DOHH2 (cell line): ENCODE measurements around the gene PPP1R13B.

ENCODE experiments used
- H3F3A ChIP-seq: fragments of 200-600 bp; sonication (generic), shearing (Covaris generic); 2 replicates; pipeline ENCODE4 v1.6.0; 2016; ENCODE audit warnings: antibody characterized with exemption, mild to moderate bottlenecking; ENCODE audit not compliant: control insufficient read depth, insufficient read depth
- H3K27ac ChIP-seq: fragments of 200-600 bp; sonication (generic); 2 replicates; pipeline ENCODE4 v1.5.1; 2014; ENCODE audit warnings: low read depth, mild to moderate bottlenecking, low read length, moderate library complexity
- H3K27me3 ChIP-seq: fragments of 200-600 bp; sonication (generic); 2 replicates; pipeline ENCODE4 v1.6.1; 2014; ENCODE audit warnings: mild to moderate bottlenecking, low read length, mixed read lengths; ENCODE audit not compliant: control insufficient read depth
- H3K36me3 ChIP-seq: fragments of 200-600 bp; sonication (generic); 2 replicates; pipeline ENCODE4 v1.6.1; 2014; ENCODE audit warnings: mild to moderate bottlenecking, low read length, moderate library complexity, mixed read lengths; ENCODE audit not compliant: control insufficient read depth
- H3K4me1 ChIP-seq: fragments of 200-600 bp; sonication (generic); 2 replicates; pipeline ENCODE4 v1.6.1; 2014; ENCODE audit warnings: mild to moderate bottlenecking, low read length, mixed read lengths; ENCODE audit not compliant: control insufficient read depth
- H3K4me2 ChIP-seq: fragments of 200-600 bp; sonication (generic); 2 replicates; pipeline ENCODE4 v1.6.0; 2014; ENCODE audit warnings: mild to moderate bottlenecking, low read length, moderate library complexity
- H3K4me3 ChIP-seq: fragments of 200-600 bp; sonication (generic); 2 replicates; pipeline ENCODE4 v1.5.1; 2014; ENCODE audit warnings: mild to moderate bottlenecking, low read length, mixed read lengths
- H3K79me2 ChIP-seq: fragments of 200-600 bp; sonication (generic); 2 replicates; pipeline ENCODE4 v1.6.1; 2014; ENCODE audit warnings: mild to moderate bottlenecking, low read length, mixed read lengths; ENCODE audit not compliant: control insufficient read depth
- H3K9me2 ChIP-seq: fragments of 200-600 bp; sonication (generic); replicated peaks from 2 replicates; pipeline ENCODE4 v1.6.1; 2014; ENCODE audit warnings: mild to moderate bottlenecking, low read length, mixed read lengths; ENCODE audit not compliant: control insufficient read depth
- H3K9me3 ChIP-seq: fragments of 200-600 bp; sonication (generic); 2 replicates; pipeline ENCODE4 v1.6.1; 2014; ENCODE audit warnings: antibody characterized with exemption, low read length, mixed read lengths; ENCODE audit not compliant: control insufficient read depth, insufficient read depth
- H4K20me1 ChIP-seq: fragments of 200-600 bp; sonication (generic); 2 replicates; pipeline ENCODE4 v1.6.0; 2014; ENCODE audit warnings: low read depth, mild to moderate bottlenecking, antibody characterized with exemption, low read length, moderate library complexity; ENCODE audit not compliant: control insufficient read depth, insufficient read depth
- CTCF ChIP-seq: fragments of 200-600 bp; sonication (generic); IDR thresholded peaks from one replicate; pipeline ENCODE4 v1.5.1; 2014; ENCODE audit warnings: antibody characterized with exemption, mild to moderate bottlenecking, low read depth, low read length; ENCODE audit not compliant: poor library complexity, severe bottlenecking
- EZH2phosphoT487 ChIP-seq: fragments of 200-600 bp; sonication (generic); IDR thresholded peaks from 2 replicates; pipeline ENCODE4 v1.6.1; 2017; ENCODE audit warnings: borderline replicate concordance, mild to moderate bottlenecking, antibody characterized with exemption, low read length, moderate library complexity, mixed read lengths

PPP1R13B gene

GRCh38 chr14:103854017-103854808, 6.8 kb upstream of the PPP1R13B start:
- TF ChIP-seq EZH2phosphoT487 (no peak), CTCF (no peak)
- no peaks in the 10 kb centered on the region for H3K27me3 ChIP-seq
- H3K9me2 ChIP-seq, result no peaks in the 10 kb centered on the region
- no peaks in the 10 kb centered on the region for H3K79me2 ChIP-seq
- H3K9me3 ChIP-seq, result no peaks in the 10 kb centered on the region
- no peak overlapping the region for H3K4me3 ChIP-seq
- no peaks in the 10 kb centered on the region for H3F3A ChIP-seq
- no peaks in the 10 kb centered on the region for H3K36me3 ChIP-seq
- H4K20me1 ChIP-seq, result no peaks in the 10 kb centered on the region
- H3K4me1 ChIP-seq, result peaks cover 5% of the 10 kb centered on the region; the same call in 1 of the 2 replicates
- H3K4me2 ChIP-seq, result no peak overlapping the region
- no peak overlapping the region for H3K27ac ChIP-seq

- no peaks in the 10 kb centered on the region for H3K36me3 ChIP-seq
- no peak overlapping the region for H3K4me3 ChIP-seq
- H4K20me1 ChIP-seq, result no peaks in the 10 kb centered on the region
- peaks cover 13% of the 10 kb centered on the region for H3K4me1 ChIP-seq
- peaks cover 18% of the 10 kb centered on the region for H3K27me3 ChIP-seq
- no peak overlapping the region for H3K27ac ChIP-seq
- H3K9me2 ChIP-seq, result no peaks in the 10 kb centered on the region
- H3F3A ChIP-seq, result no peaks in the 10 kb centered on the region; the same call in 1 of the 2 replicates
- H3K4me2 ChIP-seq, result no peak overlapping the region
- peaks cover 10% of the 10 kb centered on the region for H3K79me2 ChIP-seq
- TF ChIP-seq EZH2phosphoT487 (no peak), CTCF (no peak)
- no peaks in the 10 kb centered on the region for H3K9me3 ChIP-seq
These were observed 1.9 kb upstream of the PPP1R13B start for GRCh38 chr14:103849151-103849886.

DNA sequence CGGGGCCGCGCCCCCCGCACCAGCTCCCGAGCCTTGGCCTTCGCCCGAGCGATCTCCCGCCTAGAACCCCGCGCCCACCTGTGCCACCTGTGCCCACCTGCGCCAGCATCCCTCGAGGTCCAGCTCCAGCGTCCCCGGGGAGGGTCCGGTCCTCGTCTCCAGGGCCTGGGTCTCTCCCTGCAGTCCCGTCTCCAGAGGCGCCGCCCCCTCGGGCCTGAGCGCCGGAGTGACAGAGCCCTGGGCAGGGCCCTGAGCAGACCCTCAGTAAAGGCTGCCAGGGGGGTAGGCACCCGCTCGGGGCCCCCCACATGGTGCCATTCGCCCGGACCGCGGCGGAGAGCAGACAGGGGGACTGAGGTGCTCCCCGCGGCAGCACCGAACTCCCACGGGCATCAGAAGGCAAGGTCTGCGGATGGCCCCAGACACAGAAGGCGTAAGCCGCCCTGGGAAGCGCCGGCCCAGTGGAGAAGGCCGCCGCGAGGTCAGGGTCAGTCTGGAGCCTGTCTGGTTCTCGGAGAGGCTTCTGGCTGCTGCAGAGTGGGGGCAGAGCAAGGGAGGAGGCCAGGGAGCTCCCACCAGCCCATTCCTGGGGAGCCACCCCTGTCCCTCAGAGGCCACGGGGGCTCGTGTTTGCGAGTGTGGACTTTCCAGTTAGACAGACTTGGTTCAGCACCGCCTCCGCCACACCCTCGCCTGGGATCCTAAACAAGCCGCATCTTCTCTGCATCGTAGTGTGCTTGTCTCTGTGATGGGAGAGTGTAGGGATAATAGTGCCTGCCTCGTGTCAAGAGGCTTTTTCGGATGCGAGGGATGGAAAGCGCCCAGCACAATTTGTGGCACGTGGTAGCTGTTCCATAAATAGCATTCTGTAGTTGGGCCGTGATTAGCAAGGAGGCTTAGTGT, 1.1 kb upstream of the PPP1R13B start:
- no peak for TF ChIP-seq EZH2phosphoT487
- no peak for TF ChIP-seq CTCF
- no peaks in the 10 kb centered on the region for H4K20me1 ChIP-seq
- peak overlapping the region; percentile 84 for H3K4me2 ChIP-seq
- H3K9me2 ChIP-seq, result no peaks in the 10 kb centered on the region
- peaks cover 10% of the 10 kb centered on the region for H3K79me2 ChIP-seq
- H3K9me3 ChIP-seq, result no peaks in the 10 kb centered on the region
- peak overlapping the region; percentile 79 for H3K4me3 ChIP-seq
- H3K36me3 ChIP-seq, result no peaks in the 10 kb centered on the region
- H3K27ac ChIP-seq, result no peak overlapping the region
- no peaks in the 10 kb centered on the region; the same call in 1 of the 2 replicates for H3F3A ChIP-seq
- peaks cover 13% of the 10 kb centered on the region for H3K4me1 ChIP-seq
- H3K27me3 ChIP-seq, result peaks cover 18% of the 10 kb centered on the region
